ENCODE data around the gene RNF7. TPM values are rescaled to one million over a fixed set of nuclear protein-coding genes. Genes with fewer than 3 reads are reported as not detected.

The RNF7 gene
- polyA plus RNA-seq, 2 of the 4 experiments (the other 2 are of a cell fraction): 84.1 to 147 TPM

DNA sequence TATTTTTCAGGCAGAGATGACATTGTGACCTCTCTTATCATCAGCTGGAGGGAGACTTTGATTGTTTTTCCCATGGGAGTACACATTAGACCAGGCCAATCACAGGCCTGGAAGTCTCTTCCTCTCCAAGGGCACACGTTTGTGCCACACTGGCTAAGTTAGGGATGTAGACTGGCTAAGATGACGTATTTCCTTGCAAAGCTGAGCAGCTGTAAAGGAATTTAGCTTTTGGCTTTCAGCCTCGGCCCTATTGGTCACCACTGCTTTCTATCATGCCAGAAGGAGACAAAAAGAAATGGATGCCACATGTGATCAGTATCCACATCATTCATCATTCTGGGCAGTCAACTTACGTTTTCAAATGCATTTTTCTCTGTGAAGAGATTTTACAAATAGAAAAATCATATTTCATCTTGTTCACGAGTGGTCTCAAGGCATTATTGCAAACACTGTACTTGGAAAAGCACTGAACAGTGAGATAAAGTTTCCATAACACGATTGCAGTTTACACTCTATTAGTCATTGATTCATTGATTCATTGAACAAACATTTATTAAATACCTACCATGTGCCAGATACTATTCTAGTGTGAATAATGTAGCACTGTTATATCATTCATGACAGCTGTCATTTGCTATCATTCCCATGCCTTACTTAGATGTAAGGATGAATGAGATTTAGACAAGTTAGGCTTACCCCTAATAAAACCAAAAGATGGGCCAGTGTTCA is 27.0 kb upstream of the RNF7 start:
- ChIA-PET CTCF (interaction anchor here (0.6 kb wide), 1 partner anchor 157 kb away, joined by 3 read pairs; no protein-coding TSS in a partner anchor), POLR2A (no interaction called here)
- no peak for DNase-seq (ENCODE audit: low read depth in 1 of 2, low spot score in 1 of 2)
- WGBS (ENCODE audit: missing lambda C conversion rate): 44% methylated on average over 6 of the region's 6 CpGs
- Histone ChIP-seq H3K9me3 (no peaks in the 10 kb centered on the region), H3K4me1 (no peaks in the 10 kb centered on the region), H3K4me3 (no peak overlapping the region), H3K4me2 (no peak overlapping the region), H3K27ac (no peak overlapping the region)
- TF ChIP-seq FOXS1 (CRISPR knock-in tag; IDR thresholded peaks at IDR 0.05): no peak
- TF ChIP-seq CBX2 (IDR thresholded peaks at IDR 0.05; ENCODE audit: borderline replicate concordance, low read depth): no peak
- TF ChIP-seq, protein P1, sequence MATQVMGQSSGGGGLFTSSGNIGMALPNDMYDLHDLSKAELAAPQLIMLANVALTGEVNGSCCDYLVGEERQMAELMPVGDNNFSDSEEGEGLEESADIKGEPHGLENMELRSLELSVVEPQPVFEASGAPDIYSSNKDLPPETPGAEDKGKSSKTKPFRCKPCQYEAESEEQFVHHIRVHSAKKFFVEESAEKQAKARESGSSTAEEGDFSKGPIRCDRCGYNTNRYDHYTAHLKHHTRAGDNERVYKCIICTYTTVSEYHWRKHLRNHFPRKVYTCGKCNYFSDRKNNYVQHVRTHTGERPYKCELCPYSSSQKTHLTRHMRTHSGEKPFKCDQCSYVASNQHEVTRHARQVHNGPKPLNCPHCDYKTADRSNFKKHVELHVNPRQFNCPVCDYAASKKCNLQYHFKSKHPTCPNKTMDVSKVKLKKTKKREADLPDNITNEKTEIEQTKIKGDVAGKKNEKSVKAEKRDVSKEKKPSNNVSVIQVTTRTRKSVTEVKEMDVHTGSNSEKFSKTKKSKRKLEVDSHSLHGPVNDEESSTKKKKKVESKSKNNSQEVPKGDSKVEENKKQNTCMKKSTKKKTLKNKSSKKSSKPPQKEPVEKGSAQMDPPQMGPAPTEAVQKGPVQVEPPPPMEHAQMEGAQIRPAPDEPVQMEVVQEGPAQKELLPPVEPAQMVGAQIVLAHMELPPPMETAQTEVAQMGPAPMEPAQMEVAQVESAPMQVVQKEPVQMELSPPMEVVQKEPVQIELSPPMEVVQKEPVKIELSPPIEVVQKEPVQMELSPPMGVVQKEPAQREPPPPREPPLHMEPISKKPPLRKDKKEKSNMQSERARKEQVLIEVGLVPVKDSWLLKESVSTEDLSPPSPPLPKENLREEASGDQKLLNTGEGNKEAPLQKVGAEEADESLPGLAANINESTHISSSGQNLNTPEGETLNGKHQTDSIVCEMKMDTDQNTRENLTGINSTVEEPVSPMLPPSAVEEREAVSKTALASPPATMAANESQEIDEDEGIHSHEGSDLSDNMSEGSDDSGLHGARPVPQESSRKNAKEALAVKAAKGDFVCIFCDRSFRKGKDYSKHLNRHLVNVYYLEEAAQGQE (IDR thresholded peaks at IDR 0.05): no peak
- TF ChIP-seq BHLHE40 (IDR thresholded peaks at IDR 0.05; ENCODE audit: low read depth, low read length): no peak
- TF ChIP-seq CHD2 (IDR thresholded peaks at IDR 0.05; ENCODE audit: low read length, partially characterized antibody): no peak
- TF ChIP-seq, protein P2, sequence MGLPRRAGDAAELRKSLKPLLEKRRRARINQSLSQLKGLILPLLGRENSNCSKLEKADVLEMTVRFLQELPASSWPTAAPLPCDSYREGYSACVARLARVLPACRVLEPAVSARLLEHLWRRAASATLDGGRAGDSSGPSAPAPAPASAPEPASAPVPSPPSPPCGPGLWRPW (IDR thresholded peaks at IDR 0.05): no peak
- TF ChIP-seq JUN (IDR thresholded peaks at IDR 0.05): no peak
- TF ChIP-seq, protein P3, sequence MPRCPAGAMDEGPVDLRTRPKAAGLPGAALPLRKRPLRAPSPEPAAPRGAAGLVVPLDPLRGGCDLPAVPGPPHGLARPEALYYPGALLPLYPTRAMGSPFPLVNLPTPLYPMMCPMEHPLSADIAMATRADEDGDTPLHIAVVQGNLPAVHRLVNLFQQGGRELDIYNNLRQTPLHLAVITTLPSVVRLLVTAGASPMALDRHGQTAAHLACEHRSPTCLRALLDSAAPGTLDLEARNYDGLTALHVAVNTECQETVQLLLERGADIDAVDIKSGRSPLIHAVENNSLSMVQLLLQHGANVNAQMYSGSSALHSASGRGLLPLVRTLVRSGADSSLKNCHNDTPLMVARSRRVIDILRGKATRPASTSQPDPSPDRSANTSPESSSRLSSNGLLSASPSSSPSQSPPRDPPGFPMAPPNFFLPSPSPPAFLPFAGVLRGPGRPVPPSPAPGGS (IDR thresholded peaks at IDR 0.05): no peak
- no peak for TF ChIP-seq ESRRA (IDR thresholded peaks at IDR 0.05; ENCODE audit: borderline replicate concordance, low read length)
- no peak for TF ChIP-seq GATA3 (IDR thresholded peaks at IDR 0.05; ENCODE audit: borderline replicate concordance)
- TF ChIP-seq, protein P4, sequence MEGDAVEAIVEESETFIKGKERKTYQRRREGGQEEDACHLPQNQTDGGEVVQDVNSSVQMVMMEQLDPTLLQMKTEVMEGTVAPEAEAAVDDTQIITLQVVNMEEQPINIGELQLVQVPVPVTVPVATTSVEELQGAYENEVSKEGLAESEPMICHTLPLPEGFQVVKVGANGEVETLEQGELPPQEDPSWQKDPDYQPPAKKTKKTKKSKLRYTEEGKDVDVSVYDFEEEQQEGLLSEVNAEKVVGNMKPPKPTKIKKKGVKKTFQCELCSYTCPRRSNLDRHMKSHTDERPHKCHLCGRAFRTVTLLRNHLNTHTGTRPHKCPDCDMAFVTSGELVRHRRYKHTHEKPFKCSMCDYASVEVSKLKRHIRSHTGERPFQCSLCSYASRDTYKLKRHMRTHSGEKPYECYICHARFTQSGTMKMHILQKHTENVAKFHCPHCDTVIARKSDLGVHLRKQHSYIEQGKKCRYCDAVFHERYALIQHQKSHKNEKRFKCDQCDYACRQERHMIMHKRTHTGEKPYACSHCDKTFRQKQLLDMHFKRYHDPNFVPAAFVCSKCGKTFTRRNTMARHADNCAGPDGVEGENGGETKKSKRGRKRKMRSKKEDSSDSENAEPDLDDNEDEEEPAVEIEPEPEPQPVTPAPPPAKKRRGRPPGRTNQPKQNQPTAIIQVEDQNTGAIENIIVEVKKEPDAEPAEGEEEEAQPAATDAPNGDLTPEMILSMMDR (IDR thresholded peaks at IDR 0.05): no peak
- TF ChIP-seq, protein P5, sequence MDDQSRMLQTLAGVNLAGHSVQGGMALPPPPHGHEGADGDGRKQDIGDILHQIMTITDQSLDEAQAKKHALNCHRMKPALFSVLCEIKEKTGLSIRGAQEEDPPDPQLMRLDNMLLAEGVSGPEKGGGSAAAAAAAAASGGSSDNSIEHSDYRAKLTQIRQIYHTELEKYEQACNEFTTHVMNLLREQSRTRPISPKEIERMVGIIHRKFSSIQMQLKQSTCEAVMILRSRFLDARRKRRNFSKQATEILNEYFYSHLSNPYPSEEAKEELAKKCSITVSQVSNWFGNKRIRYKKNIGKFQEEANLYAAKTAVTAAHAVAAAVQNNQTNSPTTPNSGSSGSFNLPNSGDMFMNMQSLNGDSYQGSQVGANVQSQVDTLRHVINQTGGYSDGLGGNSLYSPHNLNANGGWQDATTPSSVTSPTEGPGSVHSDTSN (IDR thresholded peaks at IDR 0.05): no peak
- TF ChIP-seq RAD21 (conservative IDR thresholded peaks at IDR 0.05 in 1 of 2, IDR thresholded peaks at IDR 0.05 in 1 of 2): no peak
- no peak for TF ChIP-seq EHMT2 (IDR thresholded peaks at IDR 0.05; ENCODE audit: low read depth)
- no peak for TF ChIP-seq CBX8 (IDR thresholded peaks at IDR 0.05)
- TF ChIP-seq KDM5A (IDR thresholded peaks at IDR 0.05): no peak
- no peak for TF ChIP-seq RNF2 (IDR thresholded peaks at IDR 0.05; ENCODE audit: borderline replicate concordance, low read depth)
- no peak for FAIRE-seq
- ATAC-seq: no peak

DNA sequence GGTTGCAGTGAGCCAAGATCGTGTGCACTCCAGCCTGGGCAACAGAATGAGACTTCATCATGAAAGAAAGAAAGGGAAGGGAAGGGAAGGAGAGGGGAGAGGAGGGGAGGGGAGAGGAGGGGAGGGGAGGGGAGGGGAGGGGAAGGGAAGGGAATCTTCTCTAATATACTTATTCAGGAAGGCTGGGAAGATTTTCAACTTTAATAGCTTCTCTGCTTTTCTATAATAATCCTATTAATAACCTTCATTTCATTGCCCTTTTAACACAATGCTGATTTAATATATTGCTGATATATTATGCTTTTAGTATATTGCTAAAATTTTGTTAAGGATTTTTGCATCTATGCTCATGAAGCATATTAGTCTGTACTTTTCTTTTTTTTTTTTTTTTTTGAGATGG is 23.4 kb upstream of the RNF7 start:
- Histone ChIP-seq H3K4me2 (no peak overlapping the region), H3K27ac (no peak overlapping the region), H3K4me3 (no peak overlapping the region), H3K9me3 (no peaks in the 10 kb centered on the region), H3K4me1 (no peaks in the 10 kb centered on the region)
- DNase-seq (ENCODE audit: low read depth in 1 of 2, low spot score in 1 of 2) (no peak), FAIRE-seq (no peak), ATAC-seq (no peak)
- 57% methylated on average over 1 of the region's 1 CpG for WGBS (ENCODE audit: missing lambda C conversion rate)
- POLR2A ChIA-PET: no interaction called here
- CTCF ChIA-PET: interaction anchor here (0.8 kb wide), 2 partner anchors 17 to 58 kb away, joined by 3 to 4 read pairs; no protein-coding TSS in a partner anchor
- no peak for TF ChIP-seq ESRRA (IDR thresholded peaks at IDR 0.05; ENCODE audit: borderline replicate concordance, low read length)
- no peak for TF ChIP-seq EP300 (IDR thresholded peaks at IDR 0.05)
- TF ChIP-seq ZNF302 (CRISPR knock-in tag; IDR thresholded peaks at IDR 0.05): no peak
- TF ChIP-seq, protein P6, sequence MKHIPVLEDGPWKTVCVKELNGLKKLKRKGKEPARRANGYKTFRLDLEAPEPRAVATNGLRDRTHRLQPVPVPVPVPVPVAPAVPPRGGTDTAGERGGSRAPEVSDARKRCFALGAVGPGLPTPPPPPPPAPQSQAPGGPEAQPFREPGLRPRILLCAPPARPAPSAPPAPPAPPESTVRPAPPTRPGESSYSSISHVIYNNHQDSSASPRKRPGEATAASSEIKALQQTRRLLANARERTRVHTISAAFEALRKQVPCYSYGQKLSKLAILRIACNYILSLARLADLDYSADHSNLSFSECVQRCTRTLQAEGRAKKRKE (CRISPR knock-in tag; IDR thresholded peaks at IDR 0.05; ENCODE audit: low read depth): no peak
- TF ChIP-seq, protein P7, sequence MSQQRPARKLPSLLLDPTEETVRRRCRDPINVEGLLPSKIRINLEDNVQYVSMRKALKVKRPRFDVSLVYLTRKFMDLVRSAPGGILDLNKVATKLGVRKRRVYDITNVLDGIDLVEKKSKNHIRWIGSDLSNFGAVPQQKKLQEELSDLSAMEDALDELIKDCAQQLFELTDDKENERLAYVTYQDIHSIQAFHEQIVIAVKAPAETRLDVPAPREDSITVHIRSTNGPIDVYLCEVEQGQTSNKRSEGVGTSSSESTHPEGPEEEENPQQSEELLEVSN (IDR thresholded peaks at IDR 0.05; ENCODE audit: borderline replicate concordance, low read depth): no peak
- no peak for TF ChIP-seq HOXB13 (CRISPR knock-in tag; IDR thresholded peaks at IDR 0.05; ENCODE audit: low read depth)
